Tibial nerve (tissue), 4 donors: ENCODE data around the gene IP6K3. TPM values are rescaled to one million over a fixed set of nuclear protein-coding genes. Genes with fewer than 3 reads are reported as not detected.

Experiments used
- DNase-seq, 2 donors: peaks; one replicate each; pipeline ENCODE4 v3.0.0-alpha.2; 2019; ENCODE audit warnings: low spot score in 2 of 2
- H3K27ac ChIP-seq, 4 donors: fragments of 200-600 bp; sonication (generic) in 3 of 4; one replicate each; pipeline ENCODE4 v1.5.1; 2017 to 2019; ENCODE audit warnings: mild to moderate bottlenecking in 1 of 4
- H3K27me3 ChIP-seq, 2 donors: fragments of 200-600 bp; sonication (generic) in 1 of 2; one replicate each; pipeline versions ENCODE4 v1.5.1 to v1.6.0; 2017 to 2019
- H3K36me3 ChIP-seq, 3 donors: fragments of 200-600 bp; sonication (generic); one replicate each; pipeline ENCODE4 v1.5.1; 2018 to 2019
- H3K4me1 ChIP-seq, 4 donors: fragments of 200-600 bp; sonication (generic) in 3 of 4; one replicate each; pipeline ENCODE4 v1.5.1; 2017 to 2019
- H3K4me3 ChIP-seq, 4 donors: fragments of 200-600 bp; sonication (generic) in 3 of 4; one replicate each; pipeline ENCODE4 v1.5.1; 2017 to 2019; ENCODE audit warnings: mild to moderate bottlenecking in 1 of 4, moderate library complexity in 1 of 4
- H3K9me3 ChIP-seq, 4 donors: fragments of 200-600 bp; sonication (generic) in 3 of 4; one replicate each; pipeline ENCODE4 v1.5.1; 2017 to 2019
- CTCF ChIP-seq, 5 experiments: fragments of 200-600 bp in 3 of 5; fragments of 450-650 bp in 2 of 5; sonication (generic) in 3 of 5; IDR thresholded peaks; one replicate each; pipeline ENCODE4 v1.5.1; 2016 to 2019; ENCODE audit warnings: antibody characterized with exemption in 5 of 5, mild to moderate bottlenecking in 3 of 5, moderate library complexity in 2 of 5
- EP300 ChIP-seq, 2 donors: sonication (generic); formaldehyde crosslinking; IDR thresholded peaks; one replicate each; pipeline ENCODE4 v1.6.1; 2017; ENCODE audit warnings: antibody characterized with exemption in 2 of 2, mild to moderate bottlenecking in 1 of 2
- POLR2A ChIP-seq, 2 donors: fragments of 450-650 bp; IDR thresholded peaks; one replicate each; pipeline ENCODE4 v1.6.1; 2017; ENCODE audit warnings: antibody characterized with exemption in 2 of 2, mild to moderate bottlenecking in 2 of 2, moderate library complexity in 2 of 2
- WGBS, 2 donors: methylation state at CpG; one replicate each; pipeline ENCODE4 v1.1.5; 2018; 5-methylcytosine and 5-hydroxymethylcytosine counted together
- total RNA-seq, 4 donors: library from RNA; depleted of rRNA; stranded (reverse); fragments of >200 nt; gene quantifications; one replicate each; pipeline ENCODE4 v1.1.0, GENCODE V29; 2016

Gene IP6K3
- total RNA-seq, 4 donors from 2014 or later = 0.39 to 3.0 (median 1.7) TPM

DNA sequence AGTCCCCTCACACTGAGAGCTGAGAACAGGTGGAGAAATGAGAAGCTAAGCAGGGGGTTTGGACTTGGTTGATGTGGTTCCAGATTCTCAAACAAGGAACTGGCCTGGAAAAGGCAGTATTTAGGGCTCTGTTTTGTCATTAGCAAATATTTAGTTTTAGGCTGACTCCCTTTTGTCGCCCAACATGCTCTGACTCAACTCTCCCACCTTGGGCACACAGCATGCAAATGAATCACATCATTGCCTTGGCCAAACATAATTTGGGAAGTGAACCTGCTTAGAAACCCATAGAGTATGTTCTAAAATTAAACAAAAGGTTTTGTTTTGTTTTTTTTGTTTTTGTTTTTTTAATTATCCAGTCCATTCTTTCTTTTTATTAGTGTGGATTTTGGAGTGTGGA is 25.7 kb downstream of the IP6K3 start:
- no peak overlapping the region for H3K27ac ChIP-seq

GRCh38 chr6:33719326-33719987 is 27.2 kb downstream of the IP6K3 start:
- no peak overlapping the region for H3K4me3 ChIP-seq
- no peaks in the 10 kb centered on the region for H3K27me3 ChIP-seq
- WGBS, 2 donors = 72 to 80% methylated on average over 11 of the region's 11 CpGs
- no peak for DNase-seq
- no peak overlapping the region for H3K27ac ChIP-seq
- no peak for TF ChIP-seq EP300 (IDR thresholded peaks at IDR 0.05)
- no peak for TF ChIP-seq CTCF (IDR thresholded peaks at IDR 0.05)
- no peak for TF ChIP-seq POLR2A (IDR thresholded peaks at IDR 0.05)
- no peaks in the 10 kb centered on the region for H3K9me3 ChIP-seq
- peaks cover 0 to 16% (median 5%) of the 10 kb centered on the region in 4 donors for H3K4me1 ChIP-seq
- H3K36me3 ChIP-seq = no peaks in the 10 kb centered on the region

More for the DNA sequence above, 25.7 kb downstream of the IP6K3 start:
- Histone ChIP-seq H3K9me3 (no peaks in the 10 kb centered on the region), H3K27me3 (no peaks in the 10 kb centered on the region), H3K4me1 (peaks cover 0 to 16% (median 5%) of the 10 kb centered on the region in 4 donors), H3K4me3 (no peak overlapping the region), H3K36me3 (no peaks in the 10 kb centered on the region)
- 74 to 94% methylated on average over 1 of the region's 1 CpG for WGBS, 2 donors
- no peak for DNase-seq
- TF ChIP-seq POLR2A (IDR thresholded peaks at IDR 0.05) (no peak), EP300 (IDR thresholded peaks at IDR 0.05) (no peak)

GRCh38 chr6:33718713-33719112 is 28.0 kb downstream of the IP6K3 start:
- TF ChIP-seq CTCF (IDR thresholded peaks at IDR 0.05) (no peak), POLR2A (IDR thresholded peaks at IDR 0.05) (no peak), EP300 (IDR thresholded peaks at IDR 0.05) (no peak)
- no peaks in the 10 kb centered on the region for H3K9me3 ChIP-seq
- WGBS, 2 donors = 94 to 98% methylated on average over 2 of the region's 2 CpGs
- no peak for DNase-seq
- H3K4me3 ChIP-seq = no peak overlapping the region
- H3K27me3 ChIP-seq = no peaks in the 10 kb centered on the region
- H3K27ac ChIP-seq = no peak overlapping the region
- no peaks in the 10 kb centered on the region for H3K36me3 ChIP-seq
- peaks cover 0 to 16% (median 5%) of the 10 kb centered on the region in 4 donors for H3K4me1 ChIP-seq

- Histone ChIP-seq H3K27ac (peak overlapping the region in 2 of 4 donors; percentile 58), H3K4me3 (no peak overlapping the region), H3K36me3 (no peaks in the 10 kb centered on the region), H3K4me1 (peaks cover 0 to 16% (median 5%) of the 10 kb centered on the region in 4 donors), H3K27me3 (no peaks in the 10 kb centered on the region), H3K9me3 (no peaks in the 10 kb centered on the region)
- 16 to 36% methylated on average over 6 of the region's 6 CpGs for WGBS, 2 donors
- TF ChIP-seq CTCF (IDR thresholded peaks at IDR 0.05) (no peak), EP300 (IDR thresholded peaks at IDR 0.05) (no peak), POLR2A (IDR thresholded peaks at IDR 0.05) (no peak)
- DNase-seq = no peak
Measured at GRCh38 chr6:33717934-33718455, 28.7 kb downstream of the IP6K3 start.

GRCh38 chr6:33716890-33717632 is 29.6 kb downstream of the IP6K3 start:
- H3K27ac ChIP-seq = peak overlapping the region in 3 of 4 donors; percentile 4 to 45 (median 18)
- H3K36me3 ChIP-seq = no peaks in the 10 kb centered on the region
- no peak for DNase-seq
- no peaks in the 10 kb centered on the region for H3K9me3 ChIP-seq
- TF ChIP-seq EP300 (IDR thresholded peaks at IDR 0.05) (no peak), POLR2A (IDR thresholded peaks at IDR 0.05) (no peak), CTCF (IDR thresholded peaks at IDR 0.05) (no peak)
- no peaks in the 10 kb centered on the region for H3K27me3 ChIP-seq
- no peak overlapping the region for H3K4me3 ChIP-seq
- 77 to 82% methylated on average over 8 of the region's 8 CpGs for WGBS, 2 donors
- H3K4me1 ChIP-seq = peaks cover 0 to 18% (median 5%) of the 10 kb centered on the region in 4 donors
